MCF 10A (cell line): ENCODE results near the gene FAM83B. TPM values are rescaled to one million over a fixed set of nuclear protein-coding genes. Genes with fewer than 3 reads are reported as not detected.
A peak's percentile ranks its signal among the peaks of the same experiment; 100 is the strongest.

ENCODE experiments used
- BruUV-seq: library from RNA; stranded (reverse); fragments of 400-500 nt; replicated peaks from 2 replicates; lab custom pipeline; 2021; lab: Mats Ljungman, UMichigan
- CTCF ChIA-PET: fragments of 300-600 bp; sonication (Branson Sonifier 250); formaldehyde crosslinking; extraction: SDS; loops from one replicate; lab custom pipeline; 2021; ENCODE audit warnings: antibody characterized with exemption, inconsistent platforms; lab: Yijun Ruan, JAX
- POLR2A ChIA-PET: fragments of 300-600, 350-650 bp; sonication (Branson Sonifier 250); formaldehyde crosslinking; extraction: SDS; loops from one replicate; lab custom pipeline; 2020; ENCODE audit warnings: antibody characterized with exemption, inconsistent platforms; lab: Yijun Ruan, JAX
- DNase-seq: peaks from one replicate; pipeline ENCODE4 v3.0.0-alpha.2; 2018; ENCODE audit not compliant: unreplicated experiment
- H3K27ac Mint-ChIP-seq: one replicate; pipeline ENCODE4 v1.8.0; 2022; ENCODE audit warnings: mild to moderate bottlenecking, low read depth, mixed read lengths; ENCODE audit not compliant: unreplicated experiment
- H3K27me3 Mint-ChIP-seq: one replicate; pipeline ENCODE4 v1.8.0; 2022; ENCODE audit warnings: mixed read lengths; ENCODE audit not compliant: insufficient read depth, unreplicated experiment
- H3K36me3 Mint-ChIP-seq: one replicate; pipeline ENCODE4 v1.8.0; 2022; ENCODE audit warnings: mild to moderate bottlenecking, moderate library complexity, mixed read lengths; ENCODE audit not compliant: insufficient read depth, unreplicated experiment
- H3K4me1 Mint-ChIP-seq: one replicate; pipeline ENCODE4 v1.8.0; 2022; ENCODE audit warnings: mixed read lengths; ENCODE audit not compliant: insufficient read depth, unreplicated experiment
- H3K4me3 Mint-ChIP-seq: one replicate; pipeline ENCODE4 v1.8.0; 2022; ENCODE audit warnings: mild to moderate bottlenecking, moderate library complexity, mixed read lengths; ENCODE audit not compliant: unreplicated experiment
- H3K9me3 Mint-ChIP-seq: one replicate; pipeline ENCODE4 v1.8.0; 2022; ENCODE audit warnings: mixed read lengths; ENCODE audit not compliant: unreplicated experiment
- CTCF ChIP-seq: fragments of 200-600 bp; IDR thresholded peaks from one replicate; pipeline ENCODE4 v1.8.0; 2022; ENCODE audit warnings: antibody characterized with exemption, mild to moderate bottlenecking; ENCODE audit not compliant: unreplicated experiment
- intact Hi-C: fragments of 100-400 bp; cut with micrococcal nuclease; formaldehyde crosslinking; loops from 2 replicates; pipeline ENCODE4 v1.14.1; 2022
- total RNA-seq: library from RNA; stranded (reverse); gene quantifications from 2 replicates; pipeline ENCODE4 v1.2.3, GENCODE V29; 2022

FAM83B gene
- total RNA-seq, 1 experiment from 2014 or later: 25.4 TPM

GRCh38 chr6:54801244-54801643, 45.3 kb upstream of the FAM83B start:
- peak overlapping the region; percentile 45 for H3K4me3 Mint-ChIP-seq
- H3K27me3 Mint-ChIP-seq: no peaks in the 10 kb centered on the region
- ChIA-PET POLR2A (interaction anchor here (0.9 to 1.8 kb wide), 5 partner anchors 37 to 179 kb away, joined by 3 to 13 read pairs (median 3); partner anchors contain the start of gene FAM83B), CTCF (interaction anchor here (1.0 to 1.8 kb wide), 2 partner anchors 83 to 84 kb away, joined by 4 to 6 read pairs; no protein-coding TSS in a partner anchor)
- TF ChIP-seq CTCF: no peak
- H3K9me3 Mint-ChIP-seq: peaks cover 9% of the 10 kb centered on the region
- peaks cover 8% of the 10 kb centered on the region for H3K4me1 Mint-ChIP-seq
- TSS peak; percentile 80 for BruUV-seq
- no peak overlapping the region for H3K27ac Mint-ChIP-seq
- H3K36me3 Mint-ChIP-seq: no peaks in the 10 kb centered on the region
- intact Hi-C loops: loop anchor here (2.0 kb wide), 1 partner anchor 46 kb away; the partner anchor contains the start of gene FAM83B
- DNase-seq: no peak

GRCh38 chr6:54801669-54802068, 44.9 kb upstream of the FAM83B start:
- no peaks in the 10 kb centered on the region for H3K27me3 Mint-ChIP-seq
- no peaks in the 10 kb centered on the region for H3K36me3 Mint-ChIP-seq
- intact Hi-C loops: loop anchor here (2.0 kb wide), 1 partner anchor 45 kb away; the partner anchor contains the start of gene FAM83B
- peak overlapping the region; percentile 45 for H3K4me3 Mint-ChIP-seq
- CTCF ChIA-PET: interaction anchor here (1.0 to 1.8 kb wide), 2 partner anchors 83 to 84 kb away, joined by 4 to 6 read pairs; no protein-coding TSS in a partner anchor
- no peak for TF ChIP-seq CTCF
- no peak overlapping the region for H3K27ac Mint-ChIP-seq
- H3K4me1 Mint-ChIP-seq: peaks cover 8% of the 10 kb centered on the region
- DNase-seq: peak; percentile 81
- POLR2A ChIA-PET: interaction anchor here (0.6 to 1.8 kb wide), 7 partner anchors 37 to 193 kb away, joined by 3 to 13 read pairs (median 3); partner anchors contain the start of gene FAM83B
- H3K9me3 Mint-ChIP-seq: peaks cover 7% of the 10 kb centered on the region
- BruUV-seq: no TSS peak

GRCh38 chr6:54802775-54803634, 43.6 kb upstream of the FAM83B start:
- ChIA-PET CTCF (interaction anchor here (0.6 to 0.7 kb wide), 4 partner anchors 57 to 700 kb away, joined by 3 read pairs; no protein-coding TSS in a partner anchor), POLR2A (interaction anchor here (1.1 kb wide), 1 partner anchor 41 kb away, joined by 3 read pairs; no protein-coding TSS in a partner anchor)
- BruUV-seq: no TSS peak
- H3K36me3 Mint-ChIP-seq: no peaks in the 10 kb centered on the region
- TF ChIP-seq CTCF: no peak
- intact Hi-C loops: no loop called here
- H3K27ac Mint-ChIP-seq: no peak overlapping the region
- no peak overlapping the region for H3K4me3 Mint-ChIP-seq
- peaks cover 8% of the 10 kb centered on the region for H3K4me1 Mint-ChIP-seq
- H3K9me3 Mint-ChIP-seq: peaks cover under 1% of the 10 kb centered on the region
- peak; percentile 36 for DNase-seq
- H3K27me3 Mint-ChIP-seq: no peaks in the 10 kb centered on the region

GRCh38 chr6:54805077-54805476, 41.5 kb upstream of the FAM83B start:
- Mint-ChIP-seq H3K27me3 (no peaks in the 10 kb centered on the region), H3K4me1 (peaks cover 8% of the 10 kb centered on the region), H3K4me3 (no peak overlapping the region), H3K27ac (no peak overlapping the region), H3K36me3 (no peaks in the 10 kb centered on the region), H3K9me3 (peaks cover 8% of the 10 kb centered on the region)
- ChIA-PET POLR2A (no interaction called here), CTCF (interaction anchor here (0.5 kb wide), 1 partner anchor 112 kb away, joined by 3 read pairs; no protein-coding TSS in a partner anchor)
- intact Hi-C loops: no loop called here
- no peak for TF ChIP-seq CTCF
- BruUV-seq: no TSS peak
- no peak for DNase-seq
